ENCODE data around the gene PHKG1. TPM values are rescaled to one million over a fixed set of nuclear protein-coding genes. Genes with fewer than 3 reads are reported as not detected.
"Not testable (repeated sequence)": the region's sequence is repeated elsewhere in the genome, so short reads cannot be mapped to it uniquely, and the experiment has no call there.

The PHKG1 gene
- total RNA-seq, 1 experiment from 2014 or later: 1.2 TPM

DNA sequence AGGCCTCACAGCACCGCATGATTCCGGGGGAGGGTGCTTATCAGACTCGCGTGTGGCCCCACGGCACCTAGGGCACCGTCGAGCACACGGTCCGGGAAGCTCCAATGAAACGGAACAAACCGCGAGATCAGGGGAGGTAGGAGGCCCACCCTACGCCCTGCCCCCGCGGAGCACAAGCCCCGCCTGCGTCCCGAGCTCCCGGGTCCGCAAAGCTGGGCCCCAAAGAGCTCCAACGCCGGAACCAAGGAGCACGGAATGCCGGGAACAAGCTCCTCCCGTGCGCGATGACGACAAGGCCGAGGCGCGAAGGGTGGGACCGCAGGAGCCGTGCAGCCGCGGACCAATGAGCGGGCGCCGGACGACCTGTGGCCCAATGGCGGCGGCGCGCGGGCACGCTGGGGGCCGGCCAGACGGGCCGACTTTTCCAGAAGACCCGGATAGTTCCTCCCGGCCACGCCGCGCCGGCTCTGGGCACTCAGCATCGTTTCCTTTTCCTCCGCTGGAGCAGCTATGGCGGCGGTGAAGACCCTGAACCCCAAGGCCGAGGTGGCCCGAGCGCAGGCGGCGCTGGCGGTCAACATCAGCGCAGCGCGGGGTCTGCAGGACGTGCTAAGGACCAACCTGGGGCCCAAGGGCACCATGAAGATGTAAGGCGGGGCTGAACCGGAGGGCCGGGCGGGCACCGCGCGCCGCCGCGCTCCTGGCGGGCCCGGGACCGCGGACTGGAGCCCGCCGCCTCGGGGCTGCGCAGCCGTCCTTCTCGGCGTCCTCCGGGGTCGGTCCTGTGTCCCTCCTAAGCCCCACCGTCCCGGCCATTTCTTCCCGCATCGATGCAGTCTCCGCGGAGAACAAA is 41.2 kb downstream of the PHKG1 start, which contains the start of the genes CCT6A and PSPH:
CCT6A (plus strand) TSS at position 427 of the 853 bp plus-strand sequence; CDS start at position 511, 84 bp downstream.
PSPH (minus strand) TSS at position 106 of the 853 bp plus-strand sequence. CDS start 30,232 bp downstream, outside the sequence.
- peaks cover 56% of the 10 kb centered on the region for H3K36me3 Mint-ChIP-seq (ENCODE audit: insufficient read depth, unreplicated experiment)
- H3K4me3 Mint-ChIP-seq (ENCODE audit: unreplicated experiment): peak within 1 kb of the TSS; percentile 97
- ChIA-PET CTCF (interaction anchor here (0.6 to 2.0 kb wide), 13 partner anchors 11 to 1030 kb away, joined by 3 to 10 read pairs (median 4); no protein-coding TSS in a partner anchor), POLR2A (interaction anchor here (0.5 to 3.7 kb wide), 25 partner anchors 10 to 1089 kb away, joined by 3 to 116 read pairs (median 6); partner anchors contain the start of genes CHCHD2, NIPSNAP2 and SUMF2)
- intact Hi-C loops (cut with micrococcal nuclease): loop anchor here (1.0 to 2.0 kb wide), 2 partner anchors 13 to 18 kb away; partner anchors contain the start of gene SUMF2
- H3K4me1 Mint-ChIP-seq (ENCODE audit: insufficient read depth, unreplicated experiment): peaks cover 10% of the 10 kb centered on the region
- no peaks in the 10 kb centered on the region for H3K9me3 Mint-ChIP-seq (ENCODE audit: unreplicated experiment)
- TF ChIP-seq, protein P1, sequence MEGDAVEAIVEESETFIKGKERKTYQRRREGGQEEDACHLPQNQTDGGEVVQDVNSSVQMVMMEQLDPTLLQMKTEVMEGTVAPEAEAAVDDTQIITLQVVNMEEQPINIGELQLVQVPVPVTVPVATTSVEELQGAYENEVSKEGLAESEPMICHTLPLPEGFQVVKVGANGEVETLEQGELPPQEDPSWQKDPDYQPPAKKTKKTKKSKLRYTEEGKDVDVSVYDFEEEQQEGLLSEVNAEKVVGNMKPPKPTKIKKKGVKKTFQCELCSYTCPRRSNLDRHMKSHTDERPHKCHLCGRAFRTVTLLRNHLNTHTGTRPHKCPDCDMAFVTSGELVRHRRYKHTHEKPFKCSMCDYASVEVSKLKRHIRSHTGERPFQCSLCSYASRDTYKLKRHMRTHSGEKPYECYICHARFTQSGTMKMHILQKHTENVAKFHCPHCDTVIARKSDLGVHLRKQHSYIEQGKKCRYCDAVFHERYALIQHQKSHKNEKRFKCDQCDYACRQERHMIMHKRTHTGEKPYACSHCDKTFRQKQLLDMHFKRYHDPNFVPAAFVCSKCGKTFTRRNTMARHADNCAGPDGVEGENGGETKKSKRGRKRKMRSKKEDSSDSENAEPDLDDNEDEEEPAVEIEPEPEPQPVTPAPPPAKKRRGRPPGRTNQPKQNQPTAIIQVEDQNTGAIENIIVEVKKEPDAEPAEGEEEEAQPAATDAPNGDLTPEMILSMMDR (IDR thresholded peaks at IDR 0.05; ENCODE audit: unreplicated experiment): no peak
- no TSS peak for BruUV-seq (replicated peaks)
- H3K27me3 Mint-ChIP-seq (ENCODE audit: insufficient read depth, unreplicated experiment): no peaks in the 10 kb centered on the region
- peak within 1 kb of the TSS; percentile 94 for H3K27ac Mint-ChIP-seq (ENCODE audit: low read depth, unreplicated experiment)
- DNase-seq (ENCODE audit: unreplicated experiment): peak; percentile 99

DNA sequence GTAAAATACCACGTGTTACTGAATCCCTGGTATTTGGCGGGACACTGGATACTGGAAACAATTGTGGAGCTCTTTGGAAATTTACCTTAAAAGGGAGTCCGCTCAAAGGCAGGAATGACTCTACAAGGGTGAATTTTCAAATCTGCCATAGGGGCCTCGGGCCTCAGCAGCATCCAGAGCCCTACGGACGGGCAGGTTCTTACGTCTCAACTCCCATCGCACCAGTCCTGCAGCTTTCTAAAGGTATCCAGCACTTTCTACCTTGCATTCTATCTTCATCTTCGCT is 41.8 kb downstream of the PHKG1 start:
- intact Hi-C loops (cut with micrococcal nuclease): loop anchor here (1.0 to 2.0 kb wide), 2 partner anchors 14 to 18 kb away; partner anchors contain the start of gene SUMF2

DNA sequence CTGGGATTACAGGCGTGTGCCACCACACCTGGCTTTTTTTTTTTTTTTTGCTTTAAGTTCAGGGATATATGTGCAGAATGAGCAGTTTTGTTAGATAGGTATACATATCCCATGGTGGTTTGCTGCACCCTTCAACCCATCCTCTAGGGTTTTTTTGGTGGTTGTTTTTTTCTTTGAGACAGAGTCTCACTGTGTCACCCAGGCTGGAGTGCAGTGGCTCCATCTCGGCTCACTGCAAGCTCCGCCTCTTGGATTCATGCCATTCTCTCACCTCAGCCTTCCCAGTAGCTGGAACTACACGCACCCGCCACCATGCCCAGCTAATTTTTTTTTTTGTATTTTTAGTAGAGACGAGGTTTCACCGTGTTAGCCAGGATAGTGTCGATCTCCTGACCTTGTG is 44.0 kb downstream of the PHKG1 start:
- DNase-seq (ENCODE audit: unreplicated experiment): peak; percentile 61
- H3K9me3 Mint-ChIP-seq (ENCODE audit: unreplicated experiment); H3K27me3 Mint-ChIP-seq (ENCODE audit: insufficient read depth, unreplicated experiment); H3K27ac Mint-ChIP-seq (ENCODE audit: low read depth, unreplicated experiment); intact Hi-C loops (cut with micrococcal nuclease); BruUV-seq (replicated peaks): not testable (repeated sequence)
- ChIA-PET CTCF (interaction anchor here (0.5 to 0.9 kb wide), 2 partner anchors 24 to 43 kb away, joined by 3 read pairs; no protein-coding TSS in a partner anchor), POLR2A (interaction anchor here (0.7 to 3.7 kb wide), 4 partner anchors 14 to 478 kb away, joined by 3 to 116 read pairs (median 5); partner anchors contain the start of gene SUMF2)
- peaks cover 10% of the 10 kb centered on the region for H3K4me1 Mint-ChIP-seq (ENCODE audit: insufficient read depth, unreplicated experiment)
- peaks cover 28% of the 10 kb centered on the region for H3K36me3 Mint-ChIP-seq (ENCODE audit: insufficient read depth, unreplicated experiment)
- peak overlapping the region; percentile 23 for H3K4me3 Mint-ChIP-seq (ENCODE audit: unreplicated experiment)

More for the DNA sequence above, 41.8 kb downstream of the PHKG1 start:
- BruUV-seq (replicated peaks): TSS peak; percentile 90
- CTCF ChIA-PET: interaction anchor here (0.6 to 2.0 kb wide), 12 partner anchors 10 to 1030 kb away, joined by 3 to 10 read pairs (median 4); no protein-coding TSS in a partner anchor
- H3K9me3 Mint-ChIP-seq (ENCODE audit: unreplicated experiment): no peaks in the 10 kb centered on the region
- no peaks in the 10 kb centered on the region for H3K27me3 Mint-ChIP-seq (ENCODE audit: insufficient read depth, unreplicated experiment)
- no peak for DNase-seq (ENCODE audit: unreplicated experiment)
- peak overlapping the region; percentile 97 for H3K4me3 Mint-ChIP-seq (ENCODE audit: unreplicated experiment)
- peaks cover 10% of the 10 kb centered on the region for H3K4me1 Mint-ChIP-seq (ENCODE audit: insufficient read depth, unreplicated experiment)
- H3K27ac Mint-ChIP-seq (ENCODE audit: low read depth, unreplicated experiment): peak overlapping the region; percentile 94
- peaks cover 50% of the 10 kb centered on the region for H3K36me3 Mint-ChIP-seq (ENCODE audit: insufficient read depth, unreplicated experiment)
- POLR2A ChIA-PET: interaction anchor here (0.5 to 3.7 kb wide), 25 partner anchors 9 to 1088 kb away, joined by 3 to 116 read pairs (median 6); partner anchors contain the start of genes CHCHD2, NIPSNAP2 and SUMF2
- TF ChIP-seq, protein P1 (IDR thresholded peaks at IDR 0.05; ENCODE audit: unreplicated experiment): no peak

DNA sequence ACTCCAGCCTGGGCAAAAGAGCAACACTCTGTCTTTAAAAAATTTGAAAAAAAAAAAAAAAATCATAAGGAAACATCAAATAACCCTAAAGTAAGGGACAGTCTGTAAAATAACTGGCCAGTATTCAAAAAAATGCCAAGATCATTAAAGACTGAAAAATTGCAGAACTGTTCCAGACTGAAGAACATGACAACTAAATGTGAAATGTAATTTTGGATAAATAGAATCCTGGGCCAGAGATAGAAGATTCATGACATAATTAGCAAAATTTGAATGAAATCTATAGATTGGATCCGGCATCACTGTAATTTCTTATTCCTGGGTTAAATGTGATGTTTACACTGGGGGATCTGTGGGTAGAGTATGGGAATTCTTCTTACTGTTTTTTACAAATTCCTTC is 44.5 kb downstream of the PHKG1 start:
- Mint-ChIP-seq H3K9me3 (ENCODE audit: unreplicated experiment) (no peaks in the 10 kb centered on the region), H3K4me1 (ENCODE audit: insufficient read depth, unreplicated experiment) (peaks cover 10% of the 10 kb centered on the region), H3K27me3 (ENCODE audit: insufficient read depth, unreplicated experiment) (no peaks in the 10 kb centered on the region), H3K36me3 (ENCODE audit: insufficient read depth, unreplicated experiment) (peaks cover 23% of the 10 kb centered on the region), H3K4me3 (ENCODE audit: unreplicated experiment) (peak overlapping the region; percentile 23), H3K27ac (ENCODE audit: low read depth, unreplicated experiment) (no peak overlapping the region)
- no peak for DNase-seq (ENCODE audit: unreplicated experiment)
- CTCF ChIA-PET: interaction anchor here (0.9 kb wide), 1 partner anchor 43 kb away, joined by 3 read pairs; no protein-coding TSS in a partner anchor
- TF ChIP-seq, protein P1 (IDR thresholded peaks at IDR 0.05; ENCODE audit: unreplicated experiment): no peak
- no TSS peak for BruUV-seq (replicated peaks)
- intact Hi-C loops (cut with micrococcal nuclease): no loop called here
- POLR2A ChIA-PET: interaction anchor here (0.7 to 0.8 kb wide), 3 partner anchors 38 to 478 kb away, joined by 3 to 7 read pairs (median 3); no protein-coding TSS in a partner anchor

DNA sequence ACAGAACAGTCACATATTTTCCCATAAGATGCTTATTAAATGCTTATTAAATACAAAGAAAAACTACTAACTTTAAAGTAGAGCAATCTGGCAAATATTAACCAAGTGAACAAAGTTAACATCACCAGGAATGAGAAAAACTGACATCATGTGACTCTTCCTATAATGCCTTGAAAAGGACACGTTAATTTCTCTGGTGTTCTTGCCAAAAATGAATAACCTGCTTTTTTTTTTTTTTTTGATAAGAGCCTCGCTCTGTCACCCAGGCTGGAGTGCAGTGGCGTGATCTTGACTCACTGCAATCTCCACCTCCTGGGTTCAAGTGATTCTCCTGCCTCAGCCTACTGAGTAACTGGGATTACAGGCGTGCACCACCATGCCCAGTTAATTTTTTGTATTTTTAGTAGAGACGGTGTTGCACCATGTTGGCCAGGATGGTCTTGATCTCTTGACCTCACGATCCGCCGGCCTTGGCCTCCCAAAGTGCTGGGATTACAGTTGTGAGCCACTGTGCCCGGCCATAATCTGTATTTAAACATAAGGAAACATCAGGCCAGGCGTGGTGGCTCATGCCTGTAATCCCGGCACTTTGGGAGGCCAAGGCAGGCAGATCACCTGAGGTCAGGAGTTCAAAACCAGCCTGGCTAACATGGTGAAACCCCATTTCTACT is 45.2 kb downstream of the PHKG1 start:
- Mint-ChIP-seq H3K36me3 (ENCODE audit: insufficient read depth, unreplicated experiment) (peaks cover 22% of the 10 kb centered on the region), H3K4me1 (ENCODE audit: insufficient read depth, unreplicated experiment) (peaks cover 10% of the 10 kb centered on the region)
- POLR2A ChIA-PET; DNase-seq (ENCODE audit: unreplicated experiment); H3K27ac Mint-ChIP-seq (ENCODE audit: low read depth, unreplicated experiment); CTCF ChIA-PET; intact Hi-C loops (cut with micrococcal nuclease); H3K27me3 Mint-ChIP-seq (ENCODE audit: insufficient read depth, unreplicated experiment); H3K9me3 Mint-ChIP-seq (ENCODE audit: unreplicated experiment); BruUV-seq (replicated peaks); H3K4me3 Mint-ChIP-seq (ENCODE audit: unreplicated experiment): not testable (repeated sequence)

Data from MCF 10A (cell line).